BLaER1 (cell line): ENCODE data around the gene GPR108.

Experiments used
- H3K27ac ChIP-seq: shearing (Covaris generic); formaldehyde crosslinking; 2 replicates; pipeline ENCODE4 v1.8.1; 2022
- H3K27me3 ChIP-seq: shearing (Covaris generic); formaldehyde crosslinking; 2 replicates; pipeline ENCODE4 v1.8.1; 2022
- H3K36me3 ChIP-seq: shearing (Covaris generic); formaldehyde crosslinking; 2 replicates; pipeline ENCODE4 v1.8.1; 2022
- H3K4me1 ChIP-seq: shearing (Covaris generic); formaldehyde crosslinking; 2 replicates; pipeline ENCODE4 v1.8.1; 2022
- H3K4me2 ChIP-seq: shearing (Covaris generic); formaldehyde crosslinking; 2 replicates; pipeline ENCODE4 v1.8.1; 2022
- H3K4me3 ChIP-seq: shearing (Covaris generic); formaldehyde crosslinking; 2 replicates; pipeline ENCODE4 v1.8.1; 2022
- H3K9ac ChIP-seq: shearing (Covaris generic); formaldehyde crosslinking; 2 replicates; pipeline ENCODE4 v1.8.1; 2022
- H3K9me3 ChIP-seq: shearing (Covaris generic); formaldehyde crosslinking; 2 replicates; pipeline ENCODE4 v1.8.1; 2022
- H4K20me1 ChIP-seq: shearing (Covaris generic); formaldehyde crosslinking; 2 replicates; pipeline ENCODE4 v1.8.1; 2022
- Cebpa-rat ChIP-seq: shearing (Covaris generic); IDR thresholded peaks from 2 replicates; pipeline ENCODE4 v1.8.1; 2022

GPR108 gene

GRCh38 chr19:6683971-6684370, 53.4 kb downstream of the GPR108 start:
- Histone ChIP-seq H3K36me3 (no peaks in the 10 kb centered on the region), H4K20me1 (no peaks in the 10 kb centered on the region), H3K4me3 (no peak overlapping the region), H3K27ac (no peak overlapping the region), H3K27me3 (no peaks in the 10 kb centered on the region), H3K9ac (no peak overlapping the region), H3K4me2 (no peak overlapping the region), H3K9me3 (0 out of 2 replicates have a peak, but pooled peaks cover 7% of the 10 kb centered on the region), H3K4me1 (no peaks in the 10 kb centered on the region)
- TF ChIP-seq Cebpa-rat, result no peak

GRCh38 chr19:6682607-6683128, 54.7 kb downstream of the GPR108 start:
- no peaks in the 10 kb centered on the region for H3K27me3 ChIP-seq

GRCh38 chr19:6680141-6680540, 57.2 kb downstream of the GPR108 start:
- Histone ChIP-seq H3K4me1 (peaks cover 6% of the 10 kb centered on the region), H3K4me3 (no peak overlapping the region), H3K36me3 (no peaks in the 10 kb centered on the region), H3K27ac (no peak overlapping the region), H3K9ac (no peak overlapping the region), H4K20me1 (no peaks in the 10 kb centered on the region), H3K9me3 (no peaks in the 10 kb centered on the region), H3K4me2 (no peak overlapping the region), H3K27me3 (no peaks in the 10 kb centered on the region)
- TF ChIP-seq Cebpa-rat, result no peak

More at GRCh38 chr19:6682607-6683128, 54.7 kb downstream of the GPR108 start:
- Histone ChIP-seq H3K9ac (no peak overlapping the region), H3K9me3 (no peaks in the 10 kb centered on the region), H4K20me1 (no peaks in the 10 kb centered on the region), H3K4me1 (no peaks in the 10 kb centered on the region), H3K36me3 (no peaks in the 10 kb centered on the region), H3K27ac (no peak overlapping the region), H3K4me3 (no peak overlapping the region), H3K4me2 (no peak overlapping the region)
- TF ChIP-seq Cebpa-rat, result no peak
